ENCODE measurements around the gene ADAMTS2. TPM values are rescaled to one million over a fixed set of nuclear protein-coding genes. Genes with fewer than 3 reads are reported as not detected.

Gene ADAMTS2
- polyA plus RNA-seq, 3 donors, result 0.74 to 2.3 TPM; not detected in 1

- H3K4me3 Mint-ChIP-seq, result no peak overlapping the region
- 92% methylated on average over 13 of the region's 13 CpGs for WGBS (ENCODE audit: insufficient coverage)
- no peak overlapping the region for H3K27ac Mint-ChIP-seq
Observed at GRCh38 chr5:179259731-179260323, 85.4 kb downstream of the ADAMTS2 start.

GRCh38 chr5:179258922-179259730, 86.1 kb downstream of the ADAMTS2 start:
- Mint-ChIP-seq H3K4me3 (no peak overlapping the region), H3K27ac (no peak overlapping the region), H3K36me3 (no peaks in the 10 kb centered on the region), H3K9me3 (no peaks in the 10 kb centered on the region), H3K27me3 (ENCODE audit: low read depth in 3 of 3) (peaks cover 0 to 2% (median 2%) of the 10 kb centered on the region in 3 donors), H3K4me1 (no peaks in the 10 kb centered on the region)
- no peaks in the 10 kb centered on the region for H4K20me1 ChIP-seq (ENCODE audit: insufficient read depth, low read length)
- no peaks in the 10 kb centered on the region for H3K79me2 ChIP-seq (ENCODE audit: insufficient read depth, low read length)
- intact Hi-C loops (cut with micrococcal nuclease), result no loop called here
- no peak overlapping the region for H2AFZ ChIP-seq (ENCODE audit: insufficient read depth, low read depth, low read length, poor library complexity, severe bottlenecking)
- no peak overlapping the region for H3K9ac ChIP-seq (ENCODE audit: insufficient read depth, low read length, poor library complexity, severe bottlenecking)
- no peak overlapping the region for H3K27ac ChIP-seq (ENCODE audit: low read depth in 1 of 2, low read length in 2 of 2)
- no peaks in the 10 kb centered on the region for H3K4me1 ChIP-seq (ENCODE audit: control insufficient read depth in 1 of 2, insufficient read depth in 2 of 2, low read length in 2 of 2)
- no peak overlapping the region for H3K4me2 ChIP-seq (replicated peaks; ENCODE audit: extremely low read depth, low read length, poor library complexity, severe bottlenecking)
- no peak overlapping the region for H3K4me3 ChIP-seq (replicated peaks in 1 of 3; ENCODE audit: low read depth in 2 of 3, low read length in 3 of 3)
- WGBS (ENCODE audit: insufficient coverage), result 92% methylated on average over 25 of the region's 26 CpGs
- no peak for DNase-seq
- no peaks in the 10 kb centered on the region for H3K27me3 ChIP-seq (ENCODE audit: control insufficient read depth in 2 of 2, insufficient read depth in 2 of 2, low read length in 2 of 2)
- no peaks in the 10 kb centered on the region for H3K9me3 ChIP-seq (replicated peaks in 1 of 2; ENCODE audit: control insufficient read depth in 1 of 2, insufficient read depth in 1 of 2, low read length in 2 of 2)
- TF ChIP-seq, protein P1, sequence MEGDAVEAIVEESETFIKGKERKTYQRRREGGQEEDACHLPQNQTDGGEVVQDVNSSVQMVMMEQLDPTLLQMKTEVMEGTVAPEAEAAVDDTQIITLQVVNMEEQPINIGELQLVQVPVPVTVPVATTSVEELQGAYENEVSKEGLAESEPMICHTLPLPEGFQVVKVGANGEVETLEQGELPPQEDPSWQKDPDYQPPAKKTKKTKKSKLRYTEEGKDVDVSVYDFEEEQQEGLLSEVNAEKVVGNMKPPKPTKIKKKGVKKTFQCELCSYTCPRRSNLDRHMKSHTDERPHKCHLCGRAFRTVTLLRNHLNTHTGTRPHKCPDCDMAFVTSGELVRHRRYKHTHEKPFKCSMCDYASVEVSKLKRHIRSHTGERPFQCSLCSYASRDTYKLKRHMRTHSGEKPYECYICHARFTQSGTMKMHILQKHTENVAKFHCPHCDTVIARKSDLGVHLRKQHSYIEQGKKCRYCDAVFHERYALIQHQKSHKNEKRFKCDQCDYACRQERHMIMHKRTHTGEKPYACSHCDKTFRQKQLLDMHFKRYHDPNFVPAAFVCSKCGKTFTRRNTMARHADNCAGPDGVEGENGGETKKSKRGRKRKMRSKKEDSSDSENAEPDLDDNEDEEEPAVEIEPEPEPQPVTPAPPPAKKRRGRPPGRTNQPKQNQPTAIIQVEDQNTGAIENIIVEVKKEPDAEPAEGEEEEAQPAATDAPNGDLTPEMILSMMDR (IDR thresholded peaks at IDR 0.05), result no peak
- no peaks in the 10 kb centered on the region for H3K36me3 ChIP-seq (replicated peaks in 1 of 2; ENCODE audit: control insufficient read depth in 1 of 2, insufficient read depth in 2 of 2, low read length in 2 of 2)

More at GRCh38 chr5:179259731-179260323, 85.4 kb downstream of the ADAMTS2 start:
- Mint-ChIP-seq H3K9me3 (no peaks in the 10 kb centered on the region), H3K27me3 (ENCODE audit: low read depth in 3 of 3) (peaks cover under 1 to 6% (median 2%) of the 10 kb centered on the region in 3 donors), H3K4me1 (no peaks in the 10 kb centered on the region), H3K36me3 (no peaks in the 10 kb centered on the region)
- Histone ChIP-seq H2AFZ (ENCODE audit: insufficient read depth, low read depth, low read length, poor library complexity, severe bottlenecking) (no peak overlapping the region), H3K4me3 (replicated peaks in 1 of 3; ENCODE audit: low read depth in 2 of 3, low read length in 3 of 3) (no peak overlapping the region), H3K36me3 (replicated peaks in 1 of 2; ENCODE audit: control insufficient read depth in 1 of 2, insufficient read depth in 2 of 2, low read length in 2 of 2) (no peaks in the 10 kb centered on the region), H3K9ac (ENCODE audit: insufficient read depth, low read length, poor library complexity, severe bottlenecking) (no peak overlapping the region), H4K20me1 (ENCODE audit: insufficient read depth, low read length) (no peaks in the 10 kb centered on the region), H3K27me3 (ENCODE audit: control insufficient read depth in 2 of 2, insufficient read depth in 2 of 2, low read length in 2 of 2) (no peaks in the 10 kb centered on the region), H3K79me2 (ENCODE audit: insufficient read depth, low read length) (no peaks in the 10 kb centered on the region), H3K4me1 (ENCODE audit: control insufficient read depth in 1 of 2, insufficient read depth in 2 of 2, low read length in 2 of 2) (no peaks in the 10 kb centered on the region), H3K4me2 (replicated peaks; ENCODE audit: extremely low read depth, low read length, poor library complexity, severe bottlenecking) (no peak overlapping the region), H3K9me3 (replicated peaks in 1 of 2; ENCODE audit: control insufficient read depth in 1 of 2, insufficient read depth in 1 of 2, low read length in 2 of 2) (no peaks in the 10 kb centered on the region), H3K27ac (ENCODE audit: low read depth in 1 of 2, low read length in 2 of 2) (no peak overlapping the region)
- intact Hi-C loops (cut with micrococcal nuclease), result no loop called here
- no peak for DNase-seq
- TF ChIP-seq, protein P1 (IDR thresholded peaks at IDR 0.05), result no peak
